Loucy (cell line): Measurements from ENCODE around the gene ZNF438.

Source experiments
- H2AFZ ChIP-seq: fragments of 200-600 bp; sonication (generic); 2 replicates; pipeline ENCODE4 v1.6.0; 2016; ENCODE audit warnings: antibody characterized with exemption, mild to moderate bottlenecking, low read length, moderate library complexity
- H3F3A ChIP-seq: fragments of 200-600 bp; 2 replicates; pipeline ENCODE4 v1.6.0; 2016; ENCODE audit warnings: antibody characterized with exemption, low read depth, mild to moderate bottlenecking
- H3K27me3 ChIP-seq: fragments of 200-600 bp; sonication (generic); 2 replicates; pipeline ENCODE4 v1.6.1; 2014; ENCODE audit warnings: low read length, mild to moderate bottlenecking; ENCODE audit not compliant: insufficient read depth, poor library complexity, severe bottlenecking
- H3K36me3 ChIP-seq: fragments of 200-600 bp; sonication (generic); 2 replicates; pipeline ENCODE4 v1.6.1; 2016; ENCODE audit warnings: low read length; ENCODE audit not compliant: insufficient read depth
- H3K4me1 ChIP-seq: fragments of 200-600 bp; sonication (generic); 2 replicates; pipeline ENCODE4 v1.5.1; 2014; ENCODE audit warnings: low read length, mild to moderate bottlenecking; ENCODE audit not compliant: insufficient read depth, poor library complexity, severe bottlenecking
- H3K4me2 ChIP-seq: fragments of 200-600 bp; sonication (generic); 2 replicates; pipeline ENCODE4 v1.6.0; 2014; ENCODE audit warnings: antibody characterized with exemption, low read length, low read depth, mild to moderate bottlenecking; ENCODE audit not compliant: poor library complexity, severe bottlenecking
- H3K4me3 ChIP-seq: fragments of 200-600 bp; sonication (generic); 2 replicates; pipeline ENCODE4 v1.5.1; 2014; ENCODE audit warnings: low read length, mild to moderate bottlenecking, mixed read lengths; ENCODE audit not compliant: poor library complexity, severe bottlenecking
- H3K79me2 ChIP-seq: fragments of 200-600 bp; sonication (generic); 2 replicates; pipeline ENCODE4 v1.6.1; 2014; ENCODE audit warnings: low read length; ENCODE audit not compliant: insufficient read depth
- H3K9ac ChIP-seq: fragments of 200-600 bp; sonication (generic); 2 replicates; pipeline ENCODE4 v1.6.0; 2014; ENCODE audit warnings: mild to moderate bottlenecking, low read depth, low read length, moderate library complexity; ENCODE audit not compliant: poor library complexity, severe bottlenecking
- H3K9me2 ChIP-seq: fragments of 200-600 bp; sonication (generic); replicated peaks from 2 replicates; pipeline ENCODE4 v1.6.1; 2016; ENCODE audit warnings: low read depth, low read length, mixed read lengths
- H3K9me3 ChIP-seq: fragments of 200-600 bp; sonication (generic); 2 replicates; pipeline ENCODE4 v1.6.1; 2014; ENCODE audit warnings: mild to moderate bottlenecking, antibody characterized with exemption, low read length, low read depth; ENCODE audit not compliant: insufficient read depth
- H4K20me1 ChIP-seq: fragments of 200-600 bp; sonication (generic); 2 replicates; pipeline ENCODE4 v1.6.0; 2014; ENCODE audit warnings: antibody characterized with exemption, low read length, mild to moderate bottlenecking; ENCODE audit not compliant: insufficient read depth, poor library complexity, severe bottlenecking
- EZH2phosphoT487 ChIP-seq: fragments of 200-600 bp; IDR thresholded peaks from 2 replicates; pipeline ENCODE4 v1.6.1; 2018; ENCODE audit warnings: antibody characterized with exemption, mild to moderate bottlenecking, moderate library complexity, borderline replicate concordance
- TF ChIP-seq, protein P1 (sequence below): fragments of 200-600 bp; sonication (generic); conservative IDR thresholded peaks from 2 replicates; pipeline ENCODE4 v1.5.1; 2014; ENCODE audit warnings: mild to moderate bottlenecking, antibody characterized with exemption, low read length

Gene ZNF438

DNA sequence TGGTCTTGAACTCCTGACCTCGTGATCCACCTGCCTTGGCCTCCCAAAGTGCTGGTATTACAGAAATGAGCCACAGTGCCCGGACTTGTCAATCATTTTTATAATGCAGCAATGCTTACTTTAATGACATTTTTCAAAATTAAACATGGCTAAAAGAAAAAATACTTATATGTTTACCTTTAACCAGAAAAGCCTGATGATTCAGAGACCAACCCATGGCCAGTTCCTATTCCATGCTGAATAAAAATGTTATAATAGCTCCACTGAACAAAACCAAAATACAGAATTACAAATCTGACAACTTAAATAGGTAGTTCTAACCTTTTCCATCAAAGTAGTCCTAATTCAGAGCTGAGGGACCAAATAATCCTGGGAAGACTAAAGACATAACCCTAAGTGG, 21.6 kb downstream of the ZNF438 start:
- peaks cover 5% of the 10 kb centered on the region for H3K4me1 ChIP-seq
- no peaks in the 10 kb centered on the region for H4K20me1 ChIP-seq
- no peaks in the 10 kb centered on the region for H3K9me2 ChIP-seq
- H2AFZ ChIP-seq = no peak overlapping the region
- TF ChIP-seq, protein P1, sequence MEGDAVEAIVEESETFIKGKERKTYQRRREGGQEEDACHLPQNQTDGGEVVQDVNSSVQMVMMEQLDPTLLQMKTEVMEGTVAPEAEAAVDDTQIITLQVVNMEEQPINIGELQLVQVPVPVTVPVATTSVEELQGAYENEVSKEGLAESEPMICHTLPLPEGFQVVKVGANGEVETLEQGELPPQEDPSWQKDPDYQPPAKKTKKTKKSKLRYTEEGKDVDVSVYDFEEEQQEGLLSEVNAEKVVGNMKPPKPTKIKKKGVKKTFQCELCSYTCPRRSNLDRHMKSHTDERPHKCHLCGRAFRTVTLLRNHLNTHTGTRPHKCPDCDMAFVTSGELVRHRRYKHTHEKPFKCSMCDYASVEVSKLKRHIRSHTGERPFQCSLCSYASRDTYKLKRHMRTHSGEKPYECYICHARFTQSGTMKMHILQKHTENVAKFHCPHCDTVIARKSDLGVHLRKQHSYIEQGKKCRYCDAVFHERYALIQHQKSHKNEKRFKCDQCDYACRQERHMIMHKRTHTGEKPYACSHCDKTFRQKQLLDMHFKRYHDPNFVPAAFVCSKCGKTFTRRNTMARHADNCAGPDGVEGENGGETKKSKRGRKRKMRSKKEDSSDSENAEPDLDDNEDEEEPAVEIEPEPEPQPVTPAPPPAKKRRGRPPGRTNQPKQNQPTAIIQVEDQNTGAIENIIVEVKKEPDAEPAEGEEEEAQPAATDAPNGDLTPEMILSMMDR = no peak
- no peak for TF ChIP-seq EZH2phosphoT487
- H3F3A ChIP-seq = no peaks in the 10 kb centered on the region
- H3K36me3 ChIP-seq = no peaks in the 10 kb centered on the region
- no peak overlapping the region for H3K9ac ChIP-seq
- H3K4me3 ChIP-seq = no peak overlapping the region
- H3K4me2 ChIP-seq = no peak overlapping the region
- no peaks in the 10 kb centered on the region for H3K27me3 ChIP-seq
- H3K9me3 ChIP-seq = no peaks in the 10 kb centered on the region
- no peaks in the 10 kb centered on the region for H3K79me2 ChIP-seq

DNA sequence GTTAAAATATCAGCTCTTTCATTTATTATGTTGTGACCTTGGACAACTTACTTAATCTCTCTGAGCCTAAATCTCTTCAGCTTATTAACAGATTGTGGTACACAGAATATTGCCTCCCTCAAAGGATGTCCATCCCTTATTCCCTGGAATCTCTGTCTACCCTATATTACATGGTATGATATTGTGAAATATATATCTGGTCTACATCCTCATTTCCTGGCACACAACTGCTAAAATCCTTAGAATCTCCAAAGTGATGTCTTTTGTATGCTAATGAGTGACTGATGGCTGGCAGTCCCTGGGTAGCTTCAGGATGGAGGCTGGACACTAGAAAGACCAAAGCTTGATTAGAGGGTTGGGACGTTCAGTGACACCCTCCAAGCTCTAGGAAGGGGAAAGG, 25.8 kb downstream of the ZNF438 start:
- H2AFZ ChIP-seq = no peak overlapping the region
- H4K20me1 ChIP-seq = no peaks in the 10 kb centered on the region
- H3K79me2 ChIP-seq = no peaks in the 10 kb centered on the region
- H3K4me3 ChIP-seq = no peak overlapping the region
- H3F3A ChIP-seq = no peaks in the 10 kb centered on the region
- H3K4me2 ChIP-seq = no peak overlapping the region
- H3K9me2 ChIP-seq = no peaks in the 10 kb centered on the region
- TF ChIP-seq, protein P1 = no peak
- no peak for TF ChIP-seq EZH2phosphoT487
- no peaks in the 10 kb centered on the region for H3K9me3 ChIP-seq
- no peaks in the 10 kb centered on the region for H3K36me3 ChIP-seq
- H3K27me3 ChIP-seq = no peaks in the 10 kb centered on the region
- peaks cover 16% of the 10 kb centered on the region for H3K4me1 ChIP-seq
- no peak overlapping the region for H3K9ac ChIP-seq

DNA sequence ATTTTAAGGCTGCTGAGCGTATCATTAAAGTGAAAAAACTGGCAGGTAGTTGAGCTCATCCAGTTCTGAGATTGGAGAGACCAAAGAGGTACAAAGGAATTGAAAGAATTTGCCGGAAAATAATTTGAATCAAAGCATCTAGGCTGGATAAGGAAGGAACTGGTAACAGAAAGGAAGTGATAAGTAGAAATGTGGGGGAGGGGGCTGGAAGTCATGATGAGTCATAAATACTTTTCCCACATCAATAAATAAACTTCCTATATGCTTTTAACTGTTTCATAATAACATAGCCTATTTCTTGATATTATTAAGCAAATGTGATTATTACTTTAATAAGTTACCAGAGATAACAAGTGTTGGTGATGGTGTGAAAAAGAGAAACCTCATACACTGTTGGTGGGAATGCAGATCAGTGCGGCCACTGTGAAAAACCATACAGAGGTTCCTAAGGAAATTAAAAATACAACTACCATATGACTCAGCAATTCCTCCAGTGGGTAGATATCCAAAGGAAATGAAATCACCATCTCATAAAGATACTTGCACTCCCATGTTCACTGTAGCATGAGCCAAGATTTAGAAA, 27.0 kb downstream of the ZNF438 start:
- H3K4me3 ChIP-seq = no peak overlapping the region
- H3K79me2 ChIP-seq = no peaks in the 10 kb centered on the region
- no peaks in the 10 kb centered on the region for H3F3A ChIP-seq
- no peak overlapping the region for H3K9ac ChIP-seq
- no peaks in the 10 kb centered on the region for H3K36me3 ChIP-seq
- H3K4me1 ChIP-seq = peaks cover 24% of the 10 kb centered on the region
- no peaks in the 10 kb centered on the region for H3K9me3 ChIP-seq
- peak overlapping the region; percentile 20 for H3K4me2 ChIP-seq
- no peaks in the 10 kb centered on the region for H4K20me1 ChIP-seq
- no peaks in the 10 kb centered on the region for H3K9me2 ChIP-seq
- TF ChIP-seq EZH2phosphoT487 = no peak
- TF ChIP-seq, protein P1 = no peak
- H3K27me3 ChIP-seq = no peaks in the 10 kb centered on the region
- no peak overlapping the region for H2AFZ ChIP-seq
